Measurements from ENCODE around the gene STS.
A peak's percentile ranks its signal among the peaks of the same experiment; 100 is the strongest.

STS gene

DNA sequence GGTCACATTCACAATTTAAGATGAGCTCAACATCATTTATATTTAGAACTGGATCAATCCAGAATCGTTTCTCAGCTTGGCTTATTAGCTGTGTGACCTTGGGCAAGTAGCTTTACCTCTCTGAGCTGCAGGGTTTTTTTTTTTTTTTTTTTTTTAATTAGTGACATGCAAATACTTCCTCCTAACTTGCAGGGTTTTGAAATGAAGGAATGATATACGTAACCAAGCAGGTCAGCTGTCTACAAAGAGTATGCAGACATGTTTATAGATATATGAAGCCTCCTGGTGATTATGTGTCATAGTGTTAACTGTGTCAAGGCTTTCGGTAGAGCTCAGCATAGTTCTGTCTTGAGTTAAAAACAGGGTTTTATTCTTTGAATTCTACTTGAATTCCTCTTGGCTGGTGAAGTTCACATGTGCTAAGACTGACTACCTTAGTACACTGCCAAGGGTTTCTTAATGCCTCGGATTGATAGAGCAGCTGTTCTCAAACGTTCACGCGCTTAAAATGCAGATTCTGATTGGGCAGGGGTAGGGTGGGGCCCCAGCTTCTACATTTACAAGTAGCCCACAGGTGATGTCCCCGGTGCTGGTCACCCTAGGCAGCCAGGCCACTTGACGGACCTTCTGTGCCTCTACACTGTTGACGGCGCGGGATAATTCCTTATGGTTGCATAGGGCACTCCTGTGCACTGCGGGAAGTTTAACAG is 654 bp upstream of the STS start:
- FAIRE-seq: no peak
- DNase-seq (ENCODE audit: insufficient read length, low spot score): no peak
- no peak for TF ChIP-seq POLR2A (IDR thresholded peaks at IDR 0.05; ENCODE audit: low read depth, low read length)

DNA sequence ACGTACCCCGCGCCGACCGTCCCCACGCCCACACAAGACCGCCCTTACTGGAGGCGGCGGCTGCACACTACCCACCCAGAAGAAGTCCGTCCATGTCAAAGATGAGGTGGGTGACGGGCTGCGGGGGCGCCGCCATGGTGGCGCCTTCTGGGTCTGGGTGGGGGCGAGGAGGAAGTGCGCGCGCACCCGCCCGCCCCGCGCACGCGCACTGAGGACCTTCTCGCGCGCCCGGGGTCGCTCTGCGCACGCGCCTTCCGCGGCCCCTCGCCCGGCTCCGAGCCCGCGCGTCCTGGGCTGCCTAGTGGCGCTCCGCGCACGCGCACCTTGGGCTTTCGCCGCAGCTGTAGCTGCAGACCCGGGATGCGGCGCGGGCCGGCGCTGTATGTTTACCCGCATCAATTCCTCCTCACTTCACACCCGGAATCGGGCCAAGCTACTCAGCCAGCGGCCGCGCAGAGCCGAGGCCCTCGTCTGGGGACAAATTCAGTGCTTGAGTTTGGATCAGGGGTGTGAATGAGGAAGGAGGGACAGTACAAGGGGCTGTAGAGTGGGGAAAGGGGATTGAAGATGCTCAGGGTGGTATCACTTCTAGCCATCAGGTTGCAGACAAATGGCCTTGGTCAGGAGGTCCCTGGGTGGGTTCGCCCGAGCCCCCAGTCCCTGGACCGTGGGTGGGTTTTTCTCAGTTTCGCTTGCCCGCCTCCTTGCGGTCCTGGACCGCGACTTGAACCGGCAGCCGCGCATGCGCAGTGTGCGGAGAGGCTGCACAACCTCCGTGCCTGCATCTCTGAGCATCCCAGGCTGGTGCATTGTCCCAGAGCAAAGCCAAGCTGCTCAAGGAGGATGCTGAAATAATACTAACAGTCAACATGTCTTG is 704 bp downstream of the STS start, which contains the start of gene PUDP:
Gene PUDP, minus strand, starts transcription at position 176 of the 877 bp plus-strand sequence. Its CDS starts 40 bp downstream, at position 136.
- peak; percentile 49 for DNase-seq (ENCODE audit: insufficient read length, low spot score)
- FAIRE-seq: no peak
- peak; percentile 52; the same call in 1 of the 2 replicates for TF ChIP-seq POLR2A (IDR thresholded peaks at IDR 0.05; ENCODE audit: low read depth, low read length)

DNA sequence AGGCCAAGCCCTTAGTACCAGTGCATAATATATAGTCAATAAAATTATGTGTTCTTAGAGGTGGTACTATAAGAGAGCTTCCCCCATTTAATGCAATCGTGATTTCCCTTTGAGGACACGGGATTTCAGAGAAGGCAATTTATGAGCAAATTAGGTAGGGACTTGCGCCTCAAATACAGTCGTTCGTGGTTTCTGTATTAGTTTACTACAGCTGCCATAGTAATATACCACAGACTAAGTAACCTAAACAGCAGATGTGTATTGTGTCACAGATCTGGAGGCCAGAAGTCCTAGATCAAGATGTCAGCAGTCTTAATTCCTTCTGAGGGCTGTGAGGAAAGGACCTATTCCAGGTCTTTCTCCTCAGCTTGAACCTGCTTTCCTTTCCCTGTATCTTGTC is 1.9 kb downstream of the STS start:
- TF ChIP-seq POLR2A (IDR thresholded peaks at IDR 0.05; ENCODE audit: low read depth, low read length): no peak
- no peak for FAIRE-seq

DNA sequence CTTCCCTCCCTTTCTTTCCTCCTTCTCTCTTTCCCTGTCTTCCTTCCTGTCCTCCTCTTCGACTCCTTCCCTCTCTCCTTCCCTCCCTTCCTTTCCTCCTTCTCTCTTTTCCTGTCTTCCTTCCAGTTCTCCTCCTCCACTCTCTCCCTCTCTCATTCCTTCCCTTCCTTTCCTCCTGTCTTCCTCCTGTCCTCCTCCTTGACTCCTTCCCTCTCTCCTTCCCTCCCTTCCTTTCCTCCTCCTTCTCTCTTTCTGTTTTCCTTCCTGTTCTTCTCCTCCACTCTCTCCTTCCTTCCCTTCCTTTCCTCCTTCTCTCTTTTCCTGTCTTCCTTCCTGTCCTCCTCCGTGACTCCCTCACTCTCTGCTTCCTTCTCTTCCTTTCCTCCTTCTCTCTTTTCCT is 5.7 kb downstream of the STS start:
- TF ChIP-seq POLR2A (IDR thresholded peaks at IDR 0.05; ENCODE audit: low read depth, low read length): no peak
- FAIRE-seq (no peak), DNase-seq (ENCODE audit: insufficient read length, low spot score) (no peak)

More for the DNA sequence above, 1.9 kb downstream of the STS start:
- DNase-seq (ENCODE audit: insufficient read length, low spot score): no peak

DNA sequence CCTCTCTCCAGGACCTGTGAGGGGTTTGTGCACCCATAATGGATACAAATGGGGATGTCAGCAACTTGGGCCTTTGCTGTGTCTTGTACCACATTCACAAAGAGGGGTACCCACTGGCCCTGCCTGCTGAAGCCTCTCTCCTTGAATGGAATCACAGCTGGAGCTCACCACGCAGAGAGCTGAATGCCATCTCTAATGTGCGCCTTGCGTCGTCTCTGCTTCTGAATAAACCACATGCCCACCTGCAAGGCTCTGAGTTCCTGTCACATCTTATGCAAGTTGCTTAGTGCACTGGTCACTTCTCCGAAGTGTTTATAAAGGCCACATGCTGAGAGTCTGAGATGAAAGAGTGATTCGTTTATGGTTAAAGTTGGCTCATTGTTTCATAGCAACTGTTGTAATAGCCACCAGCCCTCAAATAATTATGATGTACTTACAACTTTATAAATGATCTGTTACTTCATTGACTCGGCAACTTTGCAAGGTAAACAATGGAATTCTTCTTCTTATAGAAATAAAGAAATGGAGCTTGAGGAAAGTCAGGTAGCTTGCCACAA is 6.6 kb downstream of the STS start:
- no peak for DNase-seq (ENCODE audit: insufficient read length, low spot score)
- TF ChIP-seq POLR2A (IDR thresholded peaks at IDR 0.05; ENCODE audit: low read depth, low read length): no peak
- FAIRE-seq: no peak

DNA sequence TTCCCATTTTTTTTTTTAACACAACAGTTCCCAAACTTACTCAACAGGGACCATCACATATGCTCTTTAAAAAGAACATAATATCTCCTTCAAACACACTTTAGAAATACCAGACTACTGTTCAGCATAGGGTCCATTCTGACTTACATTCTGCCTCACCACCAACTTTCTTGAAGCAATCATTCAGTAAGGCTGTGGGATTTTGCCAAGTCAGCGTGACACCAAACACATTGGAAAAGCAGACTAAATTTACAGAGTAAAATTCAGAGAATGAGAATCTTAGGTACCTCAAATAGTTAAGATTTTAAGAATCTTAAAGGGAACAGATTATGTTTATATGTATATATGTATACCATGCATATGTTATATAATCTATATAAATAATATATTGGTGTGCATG is 7.7 kb downstream of the STS start:
- DNase-seq (ENCODE audit: insufficient read length, low spot score) (no peak), FAIRE-seq (no peak)
- no peak for TF ChIP-seq POLR2A (IDR thresholded peaks at IDR 0.05; ENCODE audit: low read depth, low read length)

DNA sequence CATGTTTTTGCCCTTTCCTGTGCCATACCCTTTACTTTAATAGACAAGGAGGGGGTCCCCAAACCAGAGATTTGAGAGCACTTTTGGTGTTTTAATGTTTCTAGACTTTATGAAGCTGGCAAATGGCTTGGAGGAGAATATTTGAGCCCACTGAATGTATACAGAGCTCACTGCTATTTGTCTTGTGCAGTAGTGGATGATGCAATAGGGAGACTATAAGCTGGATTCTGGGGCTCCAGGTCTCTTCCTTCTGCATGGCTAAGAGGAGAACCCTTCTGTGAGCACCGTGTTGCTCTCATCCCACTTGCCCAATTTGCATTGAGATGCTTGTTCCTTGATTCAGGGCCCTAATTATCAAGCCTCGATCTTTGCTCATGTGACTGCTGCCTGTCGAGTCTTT is 9.4 kb downstream of the STS start:
- FAIRE-seq: no peak
- TF ChIP-seq POLR2A (IDR thresholded peaks at IDR 0.05; ENCODE audit: low read depth, low read length): no peak
- no peak for DNase-seq (ENCODE audit: insufficient read length, low spot score)

DNA sequence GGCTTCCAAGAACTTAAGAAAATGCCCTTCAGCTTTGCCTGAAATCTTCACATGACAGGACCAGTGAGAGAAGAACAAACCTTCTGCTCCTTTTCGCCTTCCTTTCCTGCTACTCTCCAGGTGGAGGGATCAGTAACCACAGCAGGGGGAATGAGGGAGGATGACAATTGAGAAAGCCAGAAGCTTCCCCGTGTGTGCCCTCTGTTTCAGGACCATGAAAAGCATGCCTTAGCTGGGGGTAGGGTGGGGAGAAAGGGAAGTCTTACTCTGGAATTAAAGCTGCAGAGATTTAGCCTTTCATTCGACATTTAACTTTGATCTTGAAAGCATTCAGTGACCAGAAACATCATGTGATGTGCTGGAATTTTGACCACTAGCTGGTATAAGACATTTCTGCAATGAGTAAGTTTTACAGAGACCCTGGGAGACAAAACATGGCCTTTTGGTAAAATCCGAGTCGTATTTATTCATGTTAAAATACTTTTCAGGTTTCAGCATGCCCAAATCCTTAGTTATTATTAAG is 11.0 kb downstream of the STS start:
- no peak for FAIRE-seq
- no peak for DNase-seq (ENCODE audit: insufficient read length, low spot score)
- TF ChIP-seq POLR2A (IDR thresholded peaks at IDR 0.05; ENCODE audit: low read depth, low read length): no peak

DNA sequence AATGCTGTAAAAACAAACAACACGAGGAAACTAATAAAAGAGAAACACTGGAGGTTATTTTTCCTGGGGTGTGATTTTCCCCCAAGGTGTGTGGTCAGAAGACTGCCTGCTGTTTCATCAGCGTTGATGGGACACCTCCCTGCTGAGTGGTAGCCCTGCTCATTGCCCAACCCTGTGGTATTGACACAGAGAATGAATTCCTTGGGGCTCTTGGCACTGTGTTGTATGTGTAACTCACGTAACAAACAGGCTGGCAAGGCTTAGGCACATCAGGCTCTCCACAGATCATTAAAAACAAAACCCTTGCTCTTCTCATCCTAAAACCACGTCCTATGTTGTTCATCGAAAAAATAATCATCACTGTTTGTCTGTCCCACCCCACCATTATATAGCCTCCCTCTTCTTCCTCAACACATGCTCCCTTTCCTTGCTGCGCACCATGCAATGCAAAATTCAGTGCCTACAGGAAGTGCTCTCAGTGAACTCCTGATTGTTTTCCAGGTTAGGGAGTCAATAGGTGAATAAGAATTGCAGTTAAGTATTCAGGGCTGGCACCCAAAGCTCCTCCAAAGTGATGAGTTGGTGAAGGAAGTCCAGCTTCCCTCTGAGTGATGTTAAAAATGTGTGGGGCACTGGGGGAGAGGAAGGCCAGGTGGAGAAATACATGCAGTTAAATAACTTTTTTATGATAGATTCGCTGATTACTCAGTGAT is 11.8 kb downstream of the STS start:
- TF ChIP-seq POLR2A (IDR thresholded peaks at IDR 0.05; ENCODE audit: low read depth, low read length): no peak
- no peak for FAIRE-seq
- no peak for DNase-seq (ENCODE audit: insufficient read length, low spot score)

DNA sequence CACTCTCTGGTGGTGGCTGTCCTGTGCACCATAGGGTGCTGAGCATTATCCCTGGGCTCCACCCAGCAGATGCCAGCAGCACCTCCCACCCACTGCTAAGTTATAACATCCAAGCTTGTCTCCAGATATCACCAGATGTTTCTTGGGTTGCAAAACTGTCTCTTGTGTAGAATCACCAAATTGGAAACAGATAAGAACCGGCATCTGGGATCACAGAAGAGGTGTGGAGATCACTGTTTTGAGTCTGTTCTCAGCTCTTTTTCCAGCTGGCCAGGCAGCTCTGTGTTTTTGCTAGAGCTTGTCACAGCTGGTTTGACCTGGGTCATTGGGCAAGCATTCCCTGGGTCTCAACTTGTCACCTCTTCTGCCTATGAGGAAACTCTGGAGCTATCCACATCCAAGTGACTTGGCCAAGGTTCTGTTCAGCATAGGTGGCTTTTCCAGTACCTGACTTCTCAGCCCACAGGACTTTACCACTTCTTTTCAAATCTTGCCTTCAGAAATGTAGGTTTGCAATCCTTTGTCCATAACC is 15.7 kb downstream of the STS start:
- FAIRE-seq: no peak

DNA sequence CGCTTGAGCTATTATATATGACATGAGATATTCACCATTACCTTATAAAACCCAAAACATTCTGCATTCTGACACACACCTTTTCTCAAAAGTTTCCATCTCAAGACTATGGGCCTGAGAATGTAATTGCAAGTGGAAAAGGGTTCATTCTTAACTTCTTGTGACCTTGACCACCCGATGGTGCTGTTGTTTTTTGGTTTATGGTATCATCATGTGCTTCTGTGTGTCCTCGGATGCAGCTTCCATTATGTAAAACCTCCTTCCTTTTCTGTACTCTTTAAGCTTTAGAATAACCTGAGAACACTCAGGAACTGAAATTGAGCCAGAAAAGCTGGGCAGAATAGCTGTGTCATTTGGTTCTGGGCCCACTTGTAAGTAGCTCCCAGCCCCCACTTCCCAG is 16.7 kb downstream of the STS start:
- no peak for FAIRE-seq
- no peak for TF ChIP-seq POLR2A (IDR thresholded peaks at IDR 0.05; ENCODE audit: low read depth, low read length)

More for the DNA sequence above, 15.7 kb downstream of the STS start:
- no peak for TF ChIP-seq POLR2A (IDR thresholded peaks at IDR 0.05; ENCODE audit: low read depth, low read length)
- DNase-seq (ENCODE audit: insufficient read length, low spot score): no peak

DNA sequence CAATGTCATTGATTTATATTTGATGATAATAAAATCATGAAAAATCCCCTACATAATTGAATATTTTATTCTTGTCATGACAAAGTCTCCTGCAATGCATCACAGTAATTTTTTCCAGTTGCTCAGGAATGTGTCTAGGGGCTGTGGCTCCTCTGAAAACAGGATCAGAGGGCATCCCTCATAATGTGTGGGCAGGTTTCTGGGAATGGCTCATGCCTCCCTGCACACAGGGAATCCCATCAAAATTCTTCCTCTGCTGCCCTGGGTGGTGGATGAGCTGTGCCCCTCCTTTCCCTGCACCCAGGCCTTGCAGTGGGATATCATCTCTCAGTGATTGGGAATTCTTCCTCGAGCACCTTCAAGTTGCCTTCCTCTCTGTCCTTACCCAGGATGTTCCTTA is 20.9 kb downstream of the STS start:
- no peak for TF ChIP-seq POLR2A (IDR thresholded peaks at IDR 0.05; ENCODE audit: low read depth, low read length)
- FAIRE-seq (no peak), DNase-seq (ENCODE audit: insufficient read length, low spot score) (no peak)

More for the DNA sequence above, 16.7 kb downstream of the STS start:
- no peak for DNase-seq (ENCODE audit: insufficient read length, low spot score)

DNA sequence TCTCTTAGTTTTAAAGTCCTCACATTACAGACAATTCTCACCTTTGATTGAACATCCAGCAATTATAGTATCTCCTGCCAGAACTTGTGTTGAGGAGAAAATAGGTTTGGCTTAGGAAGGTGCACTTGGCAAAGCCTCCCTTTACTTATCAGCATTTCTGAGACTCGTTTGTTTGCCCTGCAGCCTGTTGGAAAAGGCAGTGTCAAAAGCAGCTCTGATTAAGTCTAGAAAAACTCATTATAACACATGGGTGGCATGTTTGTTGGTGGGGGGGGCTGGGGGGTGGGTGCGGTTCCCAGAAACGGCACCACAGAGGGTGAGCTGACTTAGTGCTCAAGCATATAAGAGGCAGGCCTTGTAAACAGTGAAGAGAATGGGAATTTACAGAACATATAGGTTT is 22.1 kb downstream of the STS start:
- no peak for TF ChIP-seq POLR2A (IDR thresholded peaks at IDR 0.05; ENCODE audit: low read depth, low read length)
- DNase-seq (ENCODE audit: insufficient read length, low spot score) (no peak), FAIRE-seq (no peak)
